NT2/D1 (cell line): ENCODE data around the gene ALG14.

Experiments used
- DNase-seq: peaks from one replicate; pipeline ENCODE4 v3.0.0-alpha.2; 2011; ENCODE audit warnings: low read depth, low spot score
- H3K27me3 ChIP-seq: 2 replicates; pipeline ENCODE4 v1.6.0; 2011; ENCODE audit warnings: mild to moderate bottlenecking; ENCODE audit not compliant: insufficient read length, insufficient read depth
- H3K36me3 ChIP-seq: 2 replicates; pipeline ENCODE4 v1.6.1; 2011; ENCODE audit warnings: mild to moderate bottlenecking, low read length, mixed read lengths; ENCODE audit not compliant: insufficient read depth, insufficient read length
- H3K4me1 ChIP-seq: 2 replicates; pipeline ENCODE4 v1.5.1; 2011; ENCODE audit not compliant: insufficient read depth, insufficient read length
- H3K4me3 ChIP-seq: 2 replicates; pipeline ENCODE4 v1.5.1; 2011; ENCODE audit warnings: low read depth; ENCODE audit not compliant: insufficient read length
- H3K9ac ChIP-seq: 2 replicates; pipeline ENCODE4 v1.6.0; 2011; ENCODE audit warnings: low read depth; ENCODE audit not compliant: insufficient read length
- H3K9me3 ChIP-seq: 2 replicates; pipeline ENCODE4 v1.5.1; 2011; ENCODE audit warnings: mild to moderate bottlenecking, low read length; ENCODE audit not compliant: insufficient read depth
- SUZ12 ChIP-seq: IDR thresholded peaks from 2 replicates; pipeline ENCODE4 v1.6.1; 2011; ENCODE audit not compliant: insufficient read length, insufficient read depth; ENCODE audit errors: extremely low read depth
- YY1 ChIP-seq: IDR thresholded peaks from 2 replicates; pipeline ENCODE4 v1.6.1; 2011; ENCODE audit not compliant: insufficient read length, insufficient read depth
- ZNF274 ChIP-seq: IDR thresholded peaks from 2 replicates; pipeline ENCODE4 v1.6.1; 2011; ENCODE audit warnings: mild to moderate bottlenecking, low read depth, low read length

The ALG14 gene

GRCh38 chr1:94978401-94978800 is 94.3 kb downstream of the ALG14 start:
- Histone ChIP-seq H3K36me3 (no peaks in the 10 kb centered on the region), H3K9ac (no peak overlapping the region), H3K27me3 (no peaks in the 10 kb centered on the region), H3K9me3 (no peaks in the 10 kb centered on the region), H3K4me1 (no peaks in the 10 kb centered on the region), H3K4me3 (no peak overlapping the region)
- DNase-seq, result no peak
- TF ChIP-seq YY1, result no peak
- TF ChIP-seq ZNF274, result no peak
- TF ChIP-seq SUZ12, result no peak

DNA sequence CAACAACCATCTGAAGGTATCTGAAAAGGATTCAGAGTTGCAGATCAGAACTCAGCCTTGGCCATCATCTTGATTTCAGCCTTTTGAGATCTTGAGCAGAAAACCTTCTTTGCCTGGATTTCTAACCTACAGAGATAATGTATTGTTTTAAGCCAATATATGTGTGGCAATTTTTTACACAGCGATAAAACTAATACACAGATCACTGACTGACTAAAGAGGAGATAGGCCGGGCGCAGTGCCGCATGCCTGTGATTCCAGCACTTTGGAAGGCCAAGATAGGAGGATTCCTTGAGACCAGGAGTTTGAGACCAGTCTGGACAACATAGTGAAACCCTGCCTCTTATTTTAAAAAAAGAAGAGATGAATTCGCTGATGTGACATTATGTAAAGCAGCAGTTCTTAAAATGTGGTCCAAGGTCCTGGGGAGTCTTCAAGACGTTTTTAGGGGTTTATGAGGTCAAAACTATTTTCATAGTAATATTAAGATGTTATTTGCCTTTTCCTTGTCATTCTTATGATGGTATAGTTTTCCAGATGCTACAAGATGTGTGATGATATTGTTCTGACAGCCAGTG is 95.7 kb downstream of the ALG14 start:
- Histone ChIP-seq H3K4me1 (no peaks in the 10 kb centered on the region), H3K9ac (no peak overlapping the region), H3K27me3 (no peaks in the 10 kb centered on the region), H3K9me3 (no peaks in the 10 kb centered on the region), H3K36me3 (no peaks in the 10 kb centered on the region), H3K4me3 (no peak overlapping the region)
- DNase-seq, result no peak
- TF ChIP-seq SUZ12, result no peak
- no peak for TF ChIP-seq YY1
- no peak for TF ChIP-seq ZNF274

DNA sequence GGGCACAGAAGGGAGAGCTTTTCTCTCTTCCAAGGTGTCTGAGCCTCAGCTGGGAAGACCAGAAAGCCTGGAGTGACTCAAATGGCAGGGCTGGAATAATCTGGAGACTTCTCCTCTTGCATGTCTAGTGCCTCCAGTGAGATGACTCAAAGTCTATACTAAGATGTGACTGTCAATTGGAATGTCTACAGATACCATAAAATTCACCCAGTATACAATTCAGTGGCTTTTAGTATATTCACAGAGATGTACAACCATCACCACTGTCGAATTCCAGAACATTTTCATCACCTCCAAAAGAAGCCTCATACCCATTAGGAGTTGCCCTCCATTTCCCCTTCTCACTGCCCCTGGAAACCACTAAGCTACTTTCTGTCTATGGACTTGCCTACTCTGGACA is 97.9 kb downstream of the ALG14 start:
- Histone ChIP-seq H3K9ac (no peak overlapping the region), H3K9me3 (no peaks in the 10 kb centered on the region), H3K27me3 (no peaks in the 10 kb centered on the region), H3K4me3 (no peak overlapping the region), H3K4me1 (no peaks in the 10 kb centered on the region), H3K36me3 (no peaks in the 10 kb centered on the region)
- TF ChIP-seq SUZ12, result no peak
- TF ChIP-seq YY1, result no peak
- no peak for TF ChIP-seq ZNF274
- DNase-seq, result no peak

- no peaks in the 10 kb centered on the region for H3K36me3 ChIP-seq
- no peak for DNase-seq
- no peaks in the 10 kb centered on the region for H3K27me3 ChIP-seq
- TF ChIP-seq YY1, result no peak
- no peak for TF ChIP-seq ZNF274
- no peak for TF ChIP-seq SUZ12
- no peaks in the 10 kb centered on the region for H3K4me1 ChIP-seq
- no peaks in the 10 kb centered on the region for H3K9me3 ChIP-seq
- no peak overlapping the region for H3K9ac ChIP-seq
- no peak overlapping the region for H3K4me3 ChIP-seq
These were observed 98.5 kb downstream of the ALG14 start for GRCh38 chr1:94974241-94974640.

DNA sequence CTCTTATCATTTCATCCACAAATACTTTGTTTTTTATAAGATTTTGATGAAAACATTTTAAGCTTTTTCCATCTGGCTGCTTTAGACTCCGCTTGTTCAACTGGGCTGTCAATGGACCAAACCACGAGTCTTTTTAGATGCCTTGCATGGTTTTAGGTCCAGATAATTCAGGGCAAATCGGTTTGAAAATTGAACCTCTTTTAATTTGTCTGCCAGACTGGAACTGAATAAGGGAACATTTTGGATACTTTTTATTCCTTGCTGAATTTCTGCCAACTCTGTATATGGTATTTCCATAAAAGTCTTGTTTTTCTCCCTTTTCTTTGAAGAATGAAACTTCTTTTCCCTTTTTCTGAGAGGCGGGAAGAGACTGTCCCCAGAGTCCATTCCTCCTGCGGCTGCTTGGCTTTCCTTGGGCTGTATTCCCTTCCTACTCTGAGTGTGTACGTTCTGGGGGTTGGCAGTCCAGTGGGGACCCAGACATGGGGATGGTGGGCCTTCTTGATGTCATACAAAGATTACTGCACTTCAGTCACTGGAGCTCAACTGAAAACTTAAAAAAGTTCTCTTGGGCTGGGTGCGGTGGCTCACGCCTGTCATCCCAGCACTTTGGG is 99.3 kb downstream of the ALG14 start:
- Histone ChIP-seq H3K9ac (no peak overlapping the region), H3K4me3 (no peak overlapping the region), H3K9me3 (no peaks in the 10 kb centered on the region), H3K36me3 (no peaks in the 10 kb centered on the region), H3K27me3 (no peaks in the 10 kb centered on the region), H3K4me1 (no peaks in the 10 kb centered on the region)
- no peak for DNase-seq
- TF ChIP-seq SUZ12 (no peak), ZNF274 (no peak), YY1 (no peak)

- Histone ChIP-seq H3K4me3 (no peak overlapping the region), H3K4me1 (no peaks in the 10 kb centered on the region), H3K27me3 (no peaks in the 10 kb centered on the region), H3K36me3 (no peaks in the 10 kb centered on the region), H3K9me3 (no peaks in the 10 kb centered on the region), H3K9ac (no peak overlapping the region)
- DNase-seq, result no peak
- no peak for TF ChIP-seq SUZ12
- TF ChIP-seq YY1, result no peak
- no peak for TF ChIP-seq ZNF274
These were observed 101.2 kb downstream of the ALG14 start for GRCh38 chr1:94971491-94971924.

DNA sequence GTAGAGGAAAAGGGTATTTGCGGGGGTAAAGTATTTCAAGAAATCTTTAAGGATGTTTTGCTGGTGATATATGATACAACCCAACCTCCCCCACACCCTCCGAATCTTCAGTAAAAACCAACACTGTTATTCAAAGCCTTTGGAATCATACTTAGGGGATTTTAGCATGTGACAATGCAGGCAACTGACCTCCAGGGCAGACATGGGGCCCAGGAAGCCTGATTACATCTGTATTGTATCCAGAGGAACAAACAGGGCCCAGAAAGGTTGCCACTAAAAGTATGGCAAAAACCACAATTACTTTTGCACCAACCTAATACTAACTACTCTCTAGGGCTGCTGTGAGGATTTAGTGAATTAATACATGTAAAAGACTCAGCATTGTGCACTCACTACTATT is 102.0 kb downstream of the ALG14 start:
- no peak for TF ChIP-seq YY1
- no peak for TF ChIP-seq SUZ12
- TF ChIP-seq ZNF274, result no peak
- Histone ChIP-seq H3K9ac (no peak overlapping the region), H3K4me1 (no peaks in the 10 kb centered on the region), H3K4me3 (no peak overlapping the region), H3K27me3 (no peaks in the 10 kb centered on the region), H3K9me3 (no peaks in the 10 kb centered on the region), H3K36me3 (no peaks in the 10 kb centered on the region)
- DNase-seq, result no peak
